ACC112 (cell line): ENCODE results near the gene PPM1H.

ENCODE experiments used
- H2AFZ ChIP-seq: fragments of 200-600 bp; sonication (generic); one replicate; pipeline ENCODE4 v1.6.0; 2017; ENCODE audit warnings: antibody characterized with exemption, low read length; ENCODE audit not compliant: unreplicated experiment
- H3K27ac ChIP-seq: fragments of 200-600 bp; sonication (generic); 2 replicates; pipeline ENCODE4 v1.5.1; 2014; ENCODE audit warnings: low read depth, mild to moderate bottlenecking, antibody characterized with exemption, low read length, moderate library complexity
- H3K27me3 ChIP-seq: fragments of 200-600 bp; sonication (generic); 2 replicates; pipeline ENCODE4 v1.6.1; 2014; ENCODE audit warnings: mild to moderate bottlenecking, antibody characterized with exemption, low read length, moderate library complexity, mixed read lengths; ENCODE audit not compliant: insufficient read depth
- H3K36me3 ChIP-seq: fragments of 200-600 bp; sonication (generic); 2 replicates; pipeline ENCODE4 v1.6.1; 2016; ENCODE audit warnings: mild to moderate bottlenecking, antibody characterized with exemption, low read length, moderate library complexity, mixed read lengths; ENCODE audit not compliant: insufficient read depth
- H3K4me1 ChIP-seq: fragments of 200-600 bp; sonication (generic); one replicate; pipeline ENCODE4 v1.6.1; 2016; ENCODE audit warnings: low read length, mixed read lengths; ENCODE audit not compliant: insufficient read depth, unreplicated experiment, control insufficient read depth
- H3K4me3 ChIP-seq: fragments of 200-600 bp; sonication (generic); 2 replicates; pipeline ENCODE4 v1.5.1; 2014; ENCODE audit warnings: mild to moderate bottlenecking, low read depth, low read length
- H3K79me2 ChIP-seq: fragments of 200-600 bp; sonication (generic); one replicate; pipeline ENCODE4 v1.6.0; 2016; ENCODE audit warnings: low read length; ENCODE audit not compliant: control insufficient read depth, unreplicated experiment, insufficient read depth

The PPM1H gene

GRCh38 chr12:62724285-62724684 is 210.7 kb downstream of the PPM1H start:
- H3K27me3 ChIP-seq = no peaks in the 10 kb centered on the region
- no peaks in the 10 kb centered on the region for H3K79me2 ChIP-seq
- peaks cover 58% of the 10 kb centered on the region for H3K4me1 ChIP-seq
- H3K36me3 ChIP-seq = no peaks in the 10 kb centered on the region
- no peak overlapping the region for H3K4me3 ChIP-seq
- peak overlapping the region; percentile 91 for H3K27ac ChIP-seq
- H2AFZ ChIP-seq = peak overlapping the region; percentile 54

- Histone ChIP-seq H3K27me3 (no peaks in the 10 kb centered on the region), H3K4me1 (peaks cover 53% of the 10 kb centered on the region), H3K79me2 (no peaks in the 10 kb centered on the region), H3K4me3 (no peak overlapping the region), H3K36me3 (no peaks in the 10 kb centered on the region), H3K27ac (peak overlapping the region; percentile 91; the same call in 1 of the 2 replicates), H2AFZ (peak overlapping the region; percentile 14)
Measured at GRCh38 chr12:62722971-62723680, 211.8 kb downstream of the PPM1H start.

- Histone ChIP-seq H2AFZ (no peak overlapping the region), H3K27me3 (no peaks in the 10 kb centered on the region), H3K4me1 (peaks cover 57% of the 10 kb centered on the region)
Measured at GRCh38 chr12:62720661-62721330, 214.2 kb downstream of the PPM1H start.

GRCh38 chr12:62720025-62720424 is 214.9 kb downstream of the PPM1H start:
- Histone ChIP-seq H2AFZ (no peak overlapping the region), H3K27me3 (no peaks in the 10 kb centered on the region), H3K4me3 (no peak overlapping the region), H3K36me3 (no peaks in the 10 kb centered on the region), H3K27ac (no peak overlapping the region), H3K79me2 (no peaks in the 10 kb centered on the region), H3K4me1 (peaks cover 50% of the 10 kb centered on the region)

More at GRCh38 chr12:62720661-62721330, 214.2 kb downstream of the PPM1H start:
- Histone ChIP-seq H3K36me3 (no peaks in the 10 kb centered on the region), H3K4me3 (no peak overlapping the region), H3K27ac (no peak overlapping the region), H3K79me2 (no peaks in the 10 kb centered on the region)

- Histone ChIP-seq H3K4me1 (peaks cover 40% of the 10 kb centered on the region), H3K36me3 (no peaks in the 10 kb centered on the region), H3K4me3 (no peak overlapping the region), H3K79me2 (no peaks in the 10 kb centered on the region), H3K27me3 (no peaks in the 10 kb centered on the region), H3K27ac (no peak overlapping the region), H2AFZ (no peak overlapping the region)
Measured at GRCh38 chr12:62718762-62719426, 216.1 kb downstream of the PPM1H start.

GRCh38 chr12:62717643-62718042 is 217.3 kb downstream of the PPM1H start:
- H3K36me3 ChIP-seq = no peaks in the 10 kb centered on the region

GRCh38 chr12:62716866-62717525 is 218.0 kb downstream of the PPM1H start:
- H2AFZ ChIP-seq = no peak overlapping the region
- no peaks in the 10 kb centered on the region for H3K36me3 ChIP-seq
- peaks cover 24% of the 10 kb centered on the region for H3K4me1 ChIP-seq
- H3K27me3 ChIP-seq = no peaks in the 10 kb centered on the region
- H3K79me2 ChIP-seq = no peaks in the 10 kb centered on the region
- no peak overlapping the region for H3K27ac ChIP-seq
- H3K4me3 ChIP-seq = no peak overlapping the region

More at GRCh38 chr12:62717643-62718042, 217.3 kb downstream of the PPM1H start:
- H3K79me2 ChIP-seq = no peaks in the 10 kb centered on the region
- H3K4me1 ChIP-seq = peaks cover 27% of the 10 kb centered on the region
- no peak overlapping the region for H3K4me3 ChIP-seq
- H3K27me3 ChIP-seq = no peaks in the 10 kb centered on the region
- H3K27ac ChIP-seq = no peak overlapping the region
- no peak overlapping the region for H2AFZ ChIP-seq

- Histone ChIP-seq H3K79me2 (no peaks in the 10 kb centered on the region), H3K4me1 (peaks cover 24% of the 10 kb centered on the region), H2AFZ (no peak overlapping the region), H3K36me3 (no peaks in the 10 kb centered on the region), H3K27me3 (no peaks in the 10 kb centered on the region), H3K27ac (no peak overlapping the region), H3K4me3 (no peak overlapping the region)
Measured at GRCh38 chr12:62716037-62716436, 218.9 kb downstream of the PPM1H start.

- no peak overlapping the region for H3K4me3 ChIP-seq
- H3K27ac ChIP-seq = no peak overlapping the region
- H2AFZ ChIP-seq = no peak overlapping the region
- no peaks in the 10 kb centered on the region for H3K27me3 ChIP-seq
- no peaks in the 10 kb centered on the region for H3K79me2 ChIP-seq
- peaks cover 17% of the 10 kb centered on the region for H3K4me1 ChIP-seq
- no peaks in the 10 kb centered on the region for H3K36me3 ChIP-seq
Measured at GRCh38 chr12:62714774-62715721, 219.9 kb downstream of the PPM1H start.
